GM10847 (cell line): Measurements from ENCODE around the gene C3.

Source experiments
- POLR2A ChIP-seq: IDR thresholded peaks from 2 replicates; pipeline ENCODE4 v1.6.1; 2011; ENCODE audit not compliant: insufficient read length; ENCODE audit errors: extremely low read depth

C3 gene

DNA sequence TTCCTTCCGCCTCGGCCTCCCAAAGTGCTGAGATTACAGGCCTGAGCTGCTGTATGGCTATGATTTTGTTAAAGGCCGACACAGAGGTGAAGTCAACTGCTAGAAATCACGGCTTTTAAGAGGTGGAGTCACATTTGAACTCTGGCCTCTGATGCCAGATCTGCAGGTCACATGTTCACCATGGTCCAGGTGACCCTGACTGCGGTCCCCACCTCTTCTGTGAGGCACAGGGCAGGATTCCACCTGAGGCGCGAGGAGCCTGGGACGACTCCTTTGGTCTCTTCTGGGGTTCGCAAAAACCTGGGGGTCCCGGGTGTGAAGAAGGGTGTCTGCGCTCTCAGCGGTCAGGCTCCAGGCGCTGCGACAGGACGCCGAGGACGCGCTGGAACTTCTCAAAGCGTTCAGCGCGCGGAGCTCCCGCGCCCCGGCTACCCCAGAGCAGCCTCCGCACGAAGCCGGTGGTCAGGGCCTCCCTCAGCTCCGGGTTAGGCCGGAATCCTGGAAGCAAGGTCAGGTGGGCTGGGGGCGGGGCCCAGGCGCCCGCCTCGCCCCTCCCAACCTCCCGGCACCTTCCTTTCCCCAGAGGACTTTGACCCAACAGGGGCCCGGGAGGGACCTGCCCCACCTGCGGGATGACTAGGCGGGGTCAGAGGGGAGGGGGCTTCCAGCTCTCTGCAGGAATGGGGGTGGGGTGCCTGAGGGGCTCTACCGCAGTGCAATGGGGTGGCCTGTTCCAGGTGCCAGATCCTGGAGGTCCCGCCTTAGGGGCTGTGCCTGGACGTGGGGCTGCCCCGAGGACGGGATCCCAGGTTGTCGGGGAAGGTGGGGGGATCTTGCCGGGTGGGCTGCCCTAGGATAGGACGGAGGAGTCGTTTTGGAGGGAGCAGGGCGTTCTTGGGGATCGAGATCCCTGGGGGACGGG lies 32.1 kb upstream of the C3 start:
- no peak for TF ChIP-seq POLR2A

DNA sequence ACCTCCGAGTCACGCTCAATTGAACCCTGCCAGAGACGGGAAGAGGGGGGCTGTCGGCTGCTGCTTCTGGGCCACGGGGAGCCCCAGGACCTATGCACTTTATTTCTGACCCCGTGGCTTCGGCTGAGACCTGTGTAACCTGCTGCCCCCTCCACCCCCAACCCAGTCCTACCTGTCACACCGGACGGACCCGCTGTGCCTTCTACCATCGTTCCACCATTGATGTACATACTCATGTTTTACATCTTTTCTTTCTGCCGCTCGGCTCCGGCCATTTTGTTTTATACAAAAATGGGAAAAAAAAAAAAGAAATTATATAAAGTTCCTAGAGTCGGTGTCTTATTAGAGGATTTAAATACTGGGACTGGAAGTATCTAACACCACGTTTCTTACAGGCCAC lies 30.7 kb upstream of the C3 start:
- no peak for TF ChIP-seq POLR2A

DNA sequence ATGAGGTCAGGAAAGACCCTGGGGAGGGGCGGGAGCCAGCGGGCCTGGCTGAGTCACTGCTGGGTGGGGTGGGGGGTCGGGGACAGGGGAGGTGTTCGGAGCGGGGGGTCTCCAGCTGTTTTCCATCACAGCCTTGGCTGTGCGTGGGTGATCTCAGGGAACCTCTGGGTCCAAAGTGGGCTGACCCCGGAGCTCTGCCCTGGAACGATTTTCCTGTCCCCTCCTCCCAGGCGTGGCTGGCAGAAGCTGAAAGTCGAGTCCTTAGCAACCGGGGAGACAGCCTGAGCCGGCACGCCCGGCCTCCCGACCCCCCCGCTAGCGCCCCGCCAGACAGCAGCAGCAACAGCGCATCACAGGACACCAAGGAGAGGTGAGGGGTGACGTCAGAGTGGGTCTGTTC lies 29.6 kb upstream of the C3 start:
- TF ChIP-seq POLR2A = no peak

DNA sequence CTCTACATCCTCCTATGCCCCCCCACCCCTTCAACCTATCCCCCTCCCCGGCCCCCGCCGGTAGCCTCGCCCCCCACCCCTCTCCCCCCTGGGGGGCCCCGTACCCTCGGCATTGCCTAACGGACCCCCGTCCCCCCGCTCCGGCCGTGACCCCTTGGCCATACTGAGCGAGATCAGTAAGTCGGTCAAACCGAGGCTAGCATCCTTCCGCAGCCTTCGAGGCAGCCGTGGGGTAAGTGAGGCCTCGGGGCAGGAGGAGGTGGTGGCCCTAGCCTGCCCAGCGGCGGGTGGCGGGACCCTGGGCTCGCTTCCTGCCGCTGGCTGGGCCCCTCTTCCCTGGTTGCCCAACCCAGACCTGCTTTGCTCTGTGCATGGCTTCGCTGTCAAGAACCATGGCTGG lies 25.5 kb upstream of the C3 start:
- no peak for TF ChIP-seq POLR2A

DNA sequence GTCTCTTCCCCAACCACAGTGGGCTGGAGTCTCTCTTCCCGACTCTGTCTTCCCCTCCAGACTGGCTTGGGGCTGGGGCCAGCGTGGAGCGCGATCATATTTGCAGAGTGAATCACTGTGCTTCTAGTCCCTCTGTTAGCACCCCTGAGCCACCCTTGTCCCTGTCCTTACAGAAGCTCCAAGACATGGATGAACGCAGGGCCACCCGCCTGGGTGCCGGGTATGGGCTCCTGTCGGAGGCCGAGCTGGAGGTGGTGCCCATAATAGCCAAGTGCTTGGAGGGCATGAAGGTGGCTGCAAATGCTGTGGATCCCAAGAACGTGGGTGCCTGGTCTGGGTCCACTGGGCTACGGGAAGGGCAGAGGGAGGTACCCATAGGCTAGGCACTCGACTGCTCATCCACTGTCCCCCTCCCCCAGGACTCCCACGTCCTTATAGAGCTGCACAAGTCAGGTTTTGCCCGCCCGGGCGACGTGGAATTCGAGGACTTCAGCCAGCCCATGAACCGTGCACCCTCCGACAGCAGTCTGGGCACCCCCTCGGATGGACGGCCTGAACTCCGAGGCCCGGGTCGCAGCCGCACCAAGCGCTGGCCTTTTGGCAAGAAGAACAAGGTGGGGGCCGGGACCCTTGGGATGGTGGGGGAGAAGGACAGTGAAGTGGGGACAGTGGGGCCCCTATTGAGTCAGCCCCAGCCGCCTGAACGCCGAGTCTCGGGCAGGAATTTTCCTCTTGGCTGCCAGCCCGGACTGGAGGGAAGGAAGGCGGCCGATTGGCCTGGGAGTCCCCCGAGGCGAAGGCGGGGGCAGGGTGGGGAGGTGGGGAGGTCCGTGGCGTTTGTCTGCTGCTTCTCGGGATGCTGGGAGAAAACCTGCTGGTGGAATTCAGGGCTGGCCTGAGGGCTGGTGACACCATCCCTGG lies 24.2 kb upstream of the C3 start:
- TF ChIP-seq POLR2A = no peak

DNA sequence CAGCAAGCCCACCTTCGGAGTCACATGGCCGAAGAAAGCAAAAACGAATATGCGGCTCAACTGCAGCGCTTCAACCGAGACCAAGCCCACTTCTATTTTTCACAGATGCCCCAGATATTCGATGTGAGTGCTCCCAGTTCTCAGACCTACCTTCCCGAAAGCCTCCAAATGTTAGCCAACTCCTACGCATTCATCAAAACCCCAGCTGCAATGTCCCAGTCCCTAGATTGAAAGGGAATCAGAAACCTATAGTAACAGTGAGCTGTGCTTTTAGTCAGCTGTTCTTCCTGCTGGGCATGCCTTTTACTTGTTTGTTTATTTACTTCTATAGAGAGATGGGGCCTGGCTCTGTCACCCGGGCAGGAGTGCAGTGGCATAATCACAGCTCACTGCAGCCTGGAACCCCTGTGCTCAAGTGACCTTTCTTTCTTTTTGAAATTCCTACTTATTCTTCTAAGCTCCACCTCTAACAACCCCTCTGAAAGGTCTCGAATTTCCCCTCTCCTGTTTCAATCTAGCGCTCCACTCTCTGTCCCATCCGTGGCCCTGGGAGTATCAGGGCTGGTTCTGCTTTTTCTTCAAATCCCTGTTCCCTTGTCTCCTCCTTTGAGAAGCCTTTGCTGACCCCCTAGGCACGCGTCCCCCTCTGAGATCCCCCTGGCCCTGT lies 23.4 kb upstream of the C3 start:
- no peak for TF ChIP-seq POLR2A

DNA sequence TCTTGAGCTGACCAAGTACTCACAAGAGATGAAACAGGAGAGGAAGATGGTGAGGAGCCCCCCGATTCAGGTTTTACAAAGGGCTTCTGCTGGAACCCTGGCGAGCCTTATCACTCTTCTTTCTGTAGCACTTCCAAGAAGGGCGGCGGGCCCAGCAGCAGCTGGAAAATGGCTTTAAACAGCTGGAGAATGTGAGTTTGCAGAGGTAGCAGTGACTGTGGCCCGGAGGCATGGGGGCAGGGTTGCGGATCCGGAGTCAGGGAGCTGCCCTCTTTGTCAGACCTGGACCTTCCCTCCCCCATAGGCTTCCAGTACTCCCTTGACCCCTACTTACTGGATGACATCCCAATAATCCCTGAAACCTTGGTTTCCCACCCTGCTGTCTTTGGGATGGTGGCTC lies 22.6 kb upstream of the C3 start:
- no peak for TF ChIP-seq POLR2A

DNA sequence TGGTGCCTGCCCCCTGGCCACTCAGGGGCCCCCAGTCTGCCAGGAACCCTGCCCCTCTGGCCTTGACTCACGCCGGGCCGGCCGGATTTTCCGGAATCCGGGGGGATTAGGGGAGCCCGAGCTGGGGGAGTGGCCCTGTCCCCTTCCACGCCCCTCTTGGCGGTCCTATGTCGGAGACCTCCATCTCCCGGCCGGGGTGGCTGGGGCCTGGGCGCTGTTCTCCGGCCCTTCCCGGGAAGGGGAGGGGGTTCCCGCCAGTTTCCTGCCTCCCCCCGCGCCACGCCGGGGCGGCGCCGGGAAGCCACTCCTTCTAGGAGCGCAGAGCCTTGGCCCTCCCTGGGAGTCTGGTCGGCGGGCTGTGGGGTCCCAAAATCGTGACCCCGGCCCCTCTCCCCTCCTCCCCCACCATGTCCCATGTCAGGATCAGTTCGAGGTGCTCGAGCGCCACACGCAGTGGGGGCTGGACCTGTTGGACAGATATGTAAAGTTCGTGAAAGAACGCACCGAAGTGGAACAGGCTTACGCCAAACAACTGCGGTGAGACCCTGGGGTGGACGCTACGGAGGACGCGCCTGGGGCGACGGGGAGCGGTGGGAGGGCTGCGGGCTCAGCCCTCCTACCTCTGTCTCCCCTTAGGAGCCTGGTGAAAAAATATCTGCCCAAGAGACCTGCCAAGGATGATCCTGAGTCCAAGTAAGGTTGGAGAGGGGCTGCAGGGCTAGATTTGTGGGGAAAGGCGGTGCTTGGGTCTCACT lies 20.3 kb upstream of the C3 start:
- no peak for TF ChIP-seq POLR2A

DNA sequence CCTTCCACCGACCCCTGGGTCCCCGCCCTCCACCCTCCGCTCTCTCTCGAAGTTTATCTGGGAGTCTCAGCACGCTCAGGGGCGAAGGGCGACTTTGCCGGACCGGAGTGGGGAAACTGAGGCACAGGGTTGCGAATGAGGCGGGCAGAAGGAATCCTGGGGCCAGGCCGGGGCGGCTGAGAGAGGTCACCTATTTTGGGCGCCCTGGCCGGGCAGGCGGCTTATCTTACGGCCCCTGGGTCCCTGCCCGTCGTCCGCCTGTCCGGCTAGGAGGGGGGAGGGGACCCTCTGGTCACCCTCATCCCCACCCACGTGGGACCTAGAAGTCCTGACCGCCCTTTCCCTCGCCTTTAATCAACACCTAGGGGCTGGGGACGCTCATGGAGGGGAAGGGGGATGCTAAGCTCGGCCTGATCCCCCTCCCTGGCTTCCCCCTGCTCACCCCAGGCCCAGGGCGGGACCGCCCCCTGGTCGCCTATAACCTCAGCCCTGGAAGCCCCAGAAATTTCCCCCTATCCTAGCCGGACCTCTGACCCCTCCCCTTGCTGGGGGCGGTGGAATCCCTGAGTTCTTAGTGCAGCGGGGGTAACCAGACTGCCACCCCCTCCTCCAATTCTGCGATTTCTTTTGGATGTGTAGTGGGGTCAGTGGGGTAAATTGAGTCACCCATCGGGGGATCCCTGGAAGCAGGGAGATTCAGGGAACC lies 19.6 kb upstream of the C3 start:
- no peak for TF ChIP-seq POLR2A

DNA sequence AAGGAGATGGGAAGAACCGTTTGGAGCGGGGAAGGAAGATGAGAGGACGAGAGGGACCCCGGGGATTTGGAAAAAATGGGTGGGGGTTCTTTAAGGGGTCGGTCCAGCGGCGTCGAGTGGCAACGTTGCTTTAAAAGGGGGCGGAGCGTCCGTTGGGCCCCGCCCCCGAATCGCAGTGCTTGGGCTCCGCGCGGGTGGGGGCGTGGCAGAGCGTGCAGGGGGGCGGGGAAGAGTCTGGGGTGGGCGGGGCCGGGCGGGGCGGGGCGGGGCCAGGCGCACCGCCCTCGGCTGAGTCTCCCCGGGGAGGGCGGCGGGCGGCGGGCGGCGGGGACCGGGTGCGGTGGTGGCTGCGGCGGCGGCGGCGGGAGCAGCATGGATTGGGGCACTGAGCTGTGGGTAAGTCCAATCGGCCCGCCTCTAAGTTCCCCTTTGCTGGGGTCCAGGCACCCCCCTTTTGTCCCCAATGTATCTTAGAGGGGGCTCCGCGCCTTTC lies 19.0 kb upstream of the C3 start, which contains the start of gene TRIP10:
Gene TRIP10, plus strand, starts transcription at position 291 of the 493 bp plus-strand sequence. Its CDS starts 82 bp downstream, at position 373.
- no peak for TF ChIP-seq POLR2A

DNA sequence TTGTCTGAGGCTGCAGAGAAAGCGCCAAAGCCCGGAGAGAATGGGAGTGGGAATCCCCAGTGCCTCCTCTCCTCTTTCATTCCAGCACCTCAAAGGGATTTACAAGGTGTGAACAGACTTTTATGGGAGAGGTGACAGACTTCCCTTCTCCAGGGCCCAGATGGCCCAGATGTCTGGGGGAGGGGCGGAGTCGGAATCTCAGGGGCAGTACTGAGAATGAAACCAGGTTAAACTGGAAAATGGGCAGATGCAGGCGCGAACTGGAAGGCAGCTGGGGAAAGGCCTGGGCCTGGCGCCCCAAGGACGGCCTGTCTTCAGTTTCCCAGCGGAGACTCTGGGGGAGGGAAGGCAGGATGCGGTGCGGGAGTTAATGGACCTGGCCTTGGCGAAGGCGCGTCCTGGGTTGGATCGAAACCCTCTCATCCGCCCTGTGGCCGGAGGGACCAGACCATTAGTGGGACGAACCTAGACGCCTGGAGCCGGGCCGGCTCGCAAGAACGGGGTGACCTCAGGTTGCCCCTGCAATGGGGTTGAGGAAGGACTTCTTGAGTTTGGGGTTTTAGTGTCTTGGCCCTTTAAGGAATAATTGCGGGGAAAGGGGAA lies 18.4 kb upstream of the C3 start:
- no peak for TF ChIP-seq POLR2A

DNA sequence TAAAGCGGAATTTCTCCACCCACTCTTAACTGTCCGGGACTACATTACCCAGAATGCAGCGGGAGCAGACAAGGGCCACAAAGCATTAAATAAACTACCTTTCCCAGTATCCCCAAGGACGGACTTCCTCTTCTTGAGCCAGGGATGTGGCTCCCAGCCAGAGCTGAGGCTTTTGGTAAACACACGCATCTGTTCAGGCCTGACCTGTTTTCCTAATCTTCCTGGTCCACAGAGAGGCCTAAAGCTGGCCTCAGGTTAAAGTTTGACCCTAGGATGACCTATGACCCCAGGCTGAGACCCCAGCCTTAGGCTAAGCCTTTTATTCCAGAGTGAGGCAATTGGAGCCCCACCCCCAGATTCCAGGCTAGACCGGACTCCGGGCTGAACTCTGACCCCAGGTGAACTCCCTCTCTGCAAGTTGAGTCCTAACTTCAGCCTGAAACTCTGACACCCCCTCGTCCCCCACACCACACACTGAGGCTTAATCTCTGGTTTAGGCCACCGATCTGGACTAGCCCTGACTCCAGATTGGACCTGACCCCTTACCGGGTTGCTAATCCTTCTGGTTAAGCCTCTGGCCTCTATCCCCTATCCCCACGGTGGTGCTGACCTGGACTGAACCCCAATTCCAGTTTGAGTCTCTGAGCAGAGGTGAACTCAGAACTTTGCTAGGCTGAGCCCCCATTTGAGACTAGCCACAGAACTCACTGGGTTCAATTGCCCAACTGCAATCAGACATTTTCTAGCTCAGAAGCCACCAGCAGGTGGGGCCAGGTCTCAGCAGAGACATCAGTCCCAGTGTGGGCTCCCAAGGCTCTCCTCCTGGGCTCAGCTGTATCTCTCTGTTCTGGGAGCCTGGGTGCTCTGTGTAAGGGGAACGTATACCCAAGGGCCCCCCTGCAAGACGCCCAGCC lies 17.7 kb upstream of the C3 start:
- no peak for TF ChIP-seq POLR2A
